HG02840 (cell line): Measurements from ENCODE around the gene PPP1R9A.
"Not testable (repeated sequence)": the region's sequence is repeated elsewhere in the genome, so short reads cannot be mapped to it uniquely, and the experiment has no call there.

ENCODE experiments used
- ATAC-seq: cut with Tn5 transposase; IDR thresholded peaks from one replicate; pipeline ENCODE4 v1.9.1; 2021; ENCODE audit warnings: mild to moderate bottlenecking, moderate library complexity, moderate number of reproducible peaks; ENCODE audit not compliant: unreplicated experiment, low FRiP score

PPP1R9A gene

DNA sequence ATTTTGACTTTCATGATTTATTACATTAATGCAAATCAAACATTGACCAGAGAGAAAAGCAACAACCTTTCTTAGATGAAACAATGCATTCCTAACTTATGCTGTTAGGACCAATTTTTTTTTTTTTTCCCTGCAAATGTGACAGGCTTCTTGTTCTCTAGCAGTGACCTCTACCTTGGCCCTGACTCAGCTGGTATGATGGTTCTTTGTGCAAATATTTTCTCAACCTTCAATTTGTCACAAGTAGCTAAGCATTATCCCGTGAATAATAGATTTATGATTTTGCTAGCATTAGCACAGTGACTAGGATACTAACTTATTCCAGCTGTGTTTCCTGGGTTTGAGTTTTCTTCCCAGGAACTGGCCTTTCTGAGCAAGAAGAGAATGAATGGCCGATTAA, 64.9 kb downstream of the PPP1R9A start:
- ATAC-seq, result no peak

DNA sequence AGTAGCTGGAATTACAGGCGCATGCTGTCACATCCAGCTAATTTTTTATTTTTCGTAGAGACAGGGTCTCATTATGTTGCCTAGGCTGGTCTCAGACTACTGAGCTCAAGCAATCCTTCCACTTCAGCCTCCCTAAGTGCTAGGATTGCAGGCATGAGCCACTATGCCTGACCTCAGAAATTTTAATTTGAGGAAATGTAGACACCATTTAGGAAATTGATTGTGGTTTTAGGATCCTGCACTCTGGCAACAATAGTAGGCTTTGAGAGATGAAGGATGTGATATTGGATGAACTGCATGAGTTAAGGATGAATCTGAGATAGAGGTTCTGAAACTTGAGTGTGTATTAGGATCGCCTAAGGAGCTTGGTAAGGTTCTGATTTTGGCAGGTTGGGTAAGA, 66.5 kb downstream of the PPP1R9A start:
- ATAC-seq, result no peak

DNA sequence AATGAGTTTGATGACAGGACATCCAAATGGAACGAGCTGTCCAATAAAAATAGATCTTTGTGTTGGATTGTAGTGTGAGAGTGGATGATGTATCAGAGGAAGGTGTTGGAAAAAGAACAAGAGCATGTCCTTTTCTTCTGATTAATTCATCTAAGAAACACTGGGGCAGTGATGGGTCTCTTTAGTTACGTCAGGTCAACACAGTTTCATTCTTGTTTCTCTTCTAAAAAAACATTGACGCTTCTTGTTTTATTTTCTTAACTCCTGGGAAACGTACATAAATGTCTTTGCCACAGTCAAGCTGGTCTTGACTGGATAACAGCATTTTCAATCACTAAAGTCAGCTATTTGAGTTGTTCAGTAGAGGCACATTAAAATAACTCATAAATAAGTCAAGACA, 67.0 kb downstream of the PPP1R9A start:
- ATAC-seq, result no peak

DNA sequence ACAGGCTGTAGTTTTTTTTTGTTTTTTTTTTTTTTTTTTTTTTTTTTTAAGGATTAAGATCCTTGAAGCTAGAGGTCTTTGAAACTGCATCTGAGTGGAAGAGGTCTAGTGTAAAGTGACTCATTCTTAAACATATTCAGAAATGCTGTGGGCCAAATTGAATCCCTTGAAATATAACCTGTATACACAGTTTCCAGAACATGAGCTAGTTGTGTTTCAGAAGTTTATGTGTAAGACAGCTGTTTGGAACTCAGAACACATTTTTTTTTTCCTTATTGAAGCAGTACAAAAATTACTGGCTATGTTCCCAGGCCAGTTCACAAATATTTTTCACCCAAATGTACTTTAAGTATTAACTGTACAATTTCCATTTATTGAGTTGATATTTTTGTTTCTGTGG, 67.9 kb downstream of the PPP1R9A start:
- no peak for ATAC-seq

DNA sequence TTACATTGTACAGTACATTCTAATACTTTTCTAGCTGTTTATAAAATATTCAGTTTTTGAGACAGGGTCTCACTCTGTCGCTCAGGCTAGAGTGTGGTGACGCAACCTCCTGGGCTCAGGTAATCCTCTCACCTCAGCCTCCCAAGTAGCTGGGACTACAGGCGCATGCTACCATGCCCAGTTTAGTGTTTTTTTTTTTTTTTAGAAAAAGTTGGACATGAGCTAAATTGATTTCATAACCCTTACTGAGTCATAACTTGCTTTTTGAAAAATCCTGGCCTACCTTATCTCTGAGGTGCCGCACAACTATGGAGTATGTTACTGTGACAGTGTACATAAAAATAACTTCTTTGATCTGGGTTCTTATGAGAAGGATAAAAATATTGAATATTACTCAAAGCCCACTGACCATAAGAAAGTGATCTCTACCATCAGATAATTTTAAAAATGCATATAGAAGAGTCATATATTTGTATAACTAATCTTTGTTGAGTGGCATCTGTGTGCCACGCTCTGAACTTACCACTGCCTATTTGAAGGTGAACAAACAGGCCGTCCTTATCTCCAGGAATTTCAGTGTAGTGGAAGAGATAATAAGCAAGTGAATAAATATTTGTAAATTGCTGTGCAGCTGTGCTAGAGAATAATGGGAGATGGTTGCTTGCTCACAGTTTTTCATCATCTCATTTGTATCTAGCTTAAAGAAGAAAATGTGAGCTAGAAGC, 73.2 kb downstream of the PPP1R9A start:
- ATAC-seq, result no peak

DNA sequence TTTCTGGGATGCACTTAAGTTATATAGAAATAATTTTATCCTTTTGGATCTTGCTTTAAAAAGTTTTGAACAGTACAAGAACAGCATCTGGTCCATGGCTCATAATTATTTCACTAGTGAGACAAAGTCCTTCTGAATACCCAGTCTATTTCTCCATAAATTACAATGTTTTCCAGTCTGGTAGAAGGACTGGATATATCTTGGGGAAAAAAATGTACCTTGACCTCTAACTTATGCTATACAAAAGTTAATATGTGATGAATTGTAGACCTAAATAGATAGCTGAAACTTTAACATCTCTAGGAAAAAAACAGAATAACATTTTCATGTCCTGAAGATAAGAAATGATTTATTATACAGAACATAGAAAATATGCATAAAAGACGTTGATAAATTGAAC, 88.5 kb downstream of the PPP1R9A start:
- no peak for ATAC-seq

DNA sequence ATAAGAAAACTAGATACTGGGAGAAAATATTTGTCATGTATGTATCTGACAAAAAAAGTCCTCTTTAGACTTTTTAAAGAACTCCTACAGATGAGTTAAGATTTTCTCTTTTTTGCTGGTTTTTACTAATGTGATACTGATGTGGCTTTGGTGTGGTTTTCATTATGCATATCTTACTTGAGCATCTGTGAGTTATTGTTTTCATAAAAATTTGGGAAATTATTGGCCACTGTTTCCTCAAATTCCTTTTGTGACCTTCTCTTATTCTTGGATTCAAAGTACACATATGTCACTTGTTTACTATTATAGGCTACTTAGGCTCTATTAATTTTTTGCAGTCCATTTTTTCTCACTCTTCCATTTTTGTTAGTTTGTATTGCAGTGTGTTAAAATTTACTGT, 89.0 kb downstream of the PPP1R9A start:
- no peak for ATAC-seq

DNA sequence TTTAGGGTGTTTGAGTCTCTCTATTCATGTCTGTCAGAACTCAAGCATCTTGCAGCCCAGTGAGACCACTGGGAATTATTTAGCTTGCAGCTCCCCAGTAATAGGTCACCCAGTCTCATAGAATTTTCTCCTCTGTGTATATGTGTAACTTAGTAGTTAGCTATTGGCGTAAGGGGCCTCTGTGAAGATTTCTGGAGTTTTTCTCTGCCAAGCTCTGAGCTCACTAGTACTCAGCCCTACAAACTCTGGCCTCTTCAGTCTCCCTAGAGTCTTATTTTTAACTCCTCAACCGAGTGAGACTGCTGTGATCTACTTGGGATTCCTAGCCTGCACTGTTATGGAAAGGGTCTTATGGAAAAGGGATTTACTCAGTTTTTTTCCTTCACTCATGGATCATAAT, 90.2 kb downstream of the PPP1R9A start:
- ATAC-seq, result no peak

DNA sequence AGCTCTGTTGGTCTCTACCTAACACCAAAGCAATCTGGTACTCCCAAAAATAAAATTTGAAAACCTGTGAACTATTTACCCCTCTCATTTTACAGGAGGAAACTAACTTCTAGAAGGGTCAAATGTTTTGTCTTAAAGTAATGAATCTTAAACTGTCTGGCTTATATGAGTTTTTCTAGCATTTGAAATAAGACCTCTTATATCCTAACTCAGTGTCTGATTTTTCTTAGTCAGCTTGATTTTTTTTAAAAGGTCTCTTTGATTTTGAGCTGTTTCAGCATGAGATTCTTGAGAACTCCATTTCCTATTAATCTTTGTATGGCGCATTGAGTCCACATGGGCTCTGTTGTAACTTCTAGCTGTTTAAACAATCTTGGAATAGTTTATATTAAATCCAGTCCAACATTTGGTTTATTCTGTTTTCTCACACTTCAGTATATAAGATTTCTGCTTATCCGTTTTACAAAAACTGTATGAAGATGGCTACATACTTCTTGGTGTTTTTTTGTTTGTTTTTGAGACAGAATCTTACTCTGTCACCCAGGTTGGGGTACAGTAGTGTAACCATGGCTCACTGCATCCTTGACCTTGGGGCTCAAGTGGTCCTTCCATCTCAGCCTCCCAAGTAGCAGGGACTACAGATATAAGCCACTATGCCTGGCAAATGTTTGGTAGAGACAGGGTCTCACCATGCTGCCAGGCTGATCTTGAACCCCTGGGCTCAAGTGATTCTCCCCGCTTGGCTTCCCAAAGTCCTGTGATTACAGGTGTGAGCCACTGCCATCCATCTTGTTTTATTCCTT, 91.1 kb downstream of the PPP1R9A start:
- no peak for ATAC-seq

DNA sequence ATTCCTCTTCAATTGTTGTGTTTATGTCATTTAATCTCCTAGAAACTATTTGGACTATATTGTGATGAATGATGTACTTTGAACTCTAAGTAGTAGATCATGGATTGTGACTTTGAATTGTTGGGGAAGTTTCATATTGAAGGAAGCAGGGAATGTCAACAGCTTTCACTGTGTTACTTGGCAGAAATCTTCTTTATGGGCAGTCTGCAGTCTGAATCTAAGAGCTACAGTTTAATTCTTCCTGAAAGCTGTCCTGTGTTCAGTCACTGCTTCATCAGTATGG, 91.6 kb downstream of the PPP1R9A start:
- ATAC-seq, result no peak

DNA sequence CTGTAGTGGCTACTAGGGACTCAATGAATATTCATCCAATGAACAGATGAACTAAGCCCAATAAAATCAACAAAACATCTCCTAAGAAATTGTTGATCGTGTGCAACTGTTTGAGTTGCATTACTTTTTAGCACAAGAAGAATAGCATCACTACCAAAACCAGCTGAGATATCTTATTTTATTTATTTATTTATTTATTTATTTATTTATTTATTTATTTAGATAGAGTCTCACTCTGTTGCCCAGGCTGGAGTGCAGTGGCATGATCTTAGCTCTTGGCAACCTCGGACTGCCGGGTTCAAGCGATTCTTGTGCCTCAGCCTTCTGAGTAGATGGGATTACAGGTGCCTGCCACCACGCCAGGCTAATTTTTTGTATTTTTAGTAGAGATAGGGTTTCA, 92.2 kb downstream of the PPP1R9A start:
- ATAC-seq, result not testable (repeated sequence)

DNA sequence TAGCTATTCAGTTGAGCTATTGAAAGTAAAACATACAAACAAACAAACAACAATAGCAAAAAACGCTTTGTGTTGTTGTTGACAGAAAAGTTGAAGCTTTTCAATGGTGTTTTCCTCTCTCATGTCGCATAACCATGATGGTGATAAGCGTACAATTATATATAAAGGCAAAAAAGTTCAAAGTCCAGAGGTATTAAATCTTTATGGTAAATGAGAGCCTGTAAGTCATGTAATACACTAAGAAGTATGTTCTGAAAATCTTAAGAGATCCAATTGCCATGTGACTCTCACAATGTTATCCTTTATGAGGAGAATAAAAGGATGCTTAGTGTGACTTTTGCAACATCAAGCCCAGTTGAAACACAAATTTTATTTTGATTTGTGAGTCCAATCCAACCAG, 93.9 kb downstream of the PPP1R9A start:
- no peak for ATAC-seq

DNA sequence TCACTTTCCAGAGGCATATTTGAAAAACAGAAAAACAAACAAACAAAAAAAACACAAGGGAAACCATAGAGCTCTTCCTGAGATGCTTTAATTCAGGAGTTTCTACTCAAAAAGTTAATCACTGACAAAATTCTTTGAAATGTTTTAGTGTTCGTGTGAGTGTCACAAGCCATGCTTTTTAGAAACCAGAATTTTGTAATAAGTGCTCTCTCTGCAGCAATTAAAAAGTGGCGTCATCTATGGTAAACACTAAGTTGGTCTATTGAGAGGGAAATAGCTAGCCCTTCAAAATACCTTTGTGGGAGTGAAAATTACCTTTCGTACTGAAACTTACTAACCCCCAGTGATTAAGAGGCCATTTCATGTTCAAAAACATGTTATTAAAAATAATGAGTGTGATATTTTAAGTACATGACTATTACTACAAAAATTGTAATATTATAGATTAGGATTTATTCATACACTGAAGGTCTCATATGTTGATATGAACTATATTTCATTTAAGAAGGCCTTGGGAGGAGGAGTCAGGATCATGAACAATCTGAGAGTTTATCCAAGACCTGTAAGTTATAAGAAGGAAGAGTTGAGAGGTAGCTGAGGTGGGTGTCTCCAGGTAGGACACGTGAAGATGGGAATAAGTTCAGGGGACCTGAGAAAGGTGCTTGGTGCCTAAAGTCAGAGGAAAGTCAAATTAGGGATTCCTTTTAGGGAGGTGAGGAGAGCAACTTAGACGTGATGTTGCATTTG, 94.6 kb downstream of the PPP1R9A start:
- ATAC-seq, result no peak

DNA sequence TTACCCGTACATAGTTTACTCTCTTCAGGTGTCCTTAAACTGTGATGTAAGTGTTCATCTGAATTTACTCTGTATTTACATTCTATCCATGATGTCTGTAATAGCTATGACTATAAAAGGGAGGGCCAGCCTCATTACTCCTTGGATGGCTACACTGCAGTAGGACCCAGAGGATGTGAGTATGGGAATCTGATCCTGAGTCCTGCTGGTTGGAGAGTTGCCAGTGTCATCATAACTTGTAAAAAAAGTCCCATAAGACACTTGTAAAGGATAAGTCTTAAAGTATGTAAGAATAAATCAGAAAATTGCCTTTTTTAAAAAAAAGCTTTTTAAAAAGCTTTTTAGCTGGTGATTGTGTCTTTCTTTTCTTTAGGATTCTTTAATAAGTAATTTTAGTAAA, 95.4 kb downstream of the PPP1R9A start:
- ATAC-seq, result no peak

DNA sequence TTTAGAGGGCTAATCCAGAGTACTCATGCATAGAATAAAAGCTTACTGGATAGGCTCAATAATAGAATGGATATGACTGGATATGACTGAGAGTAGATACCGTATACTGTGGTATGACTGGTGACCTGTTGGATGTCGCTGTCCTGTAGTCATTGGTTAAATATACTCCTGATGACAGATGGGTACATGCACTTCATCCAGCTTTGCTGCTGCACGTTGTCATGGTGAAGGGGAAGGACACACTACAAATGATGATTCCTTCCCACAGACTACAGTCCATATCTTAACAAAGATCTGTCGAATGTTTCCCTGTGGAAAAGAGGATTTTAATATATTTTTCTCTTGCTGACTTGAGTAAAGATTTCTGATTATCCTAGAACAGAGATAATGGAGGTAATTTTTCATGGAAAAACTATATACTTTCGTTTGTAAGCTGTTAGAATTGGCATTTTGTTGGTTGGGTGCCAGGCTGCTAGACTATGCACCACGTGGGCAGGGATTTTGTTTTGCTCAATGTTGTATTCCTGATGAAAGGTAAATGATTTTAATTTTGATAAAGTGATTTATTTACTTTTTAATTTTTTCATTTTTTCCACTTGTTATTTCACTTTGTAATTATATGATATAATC, 97.3 kb downstream of the PPP1R9A start:
- no peak for ATAC-seq

DNA sequence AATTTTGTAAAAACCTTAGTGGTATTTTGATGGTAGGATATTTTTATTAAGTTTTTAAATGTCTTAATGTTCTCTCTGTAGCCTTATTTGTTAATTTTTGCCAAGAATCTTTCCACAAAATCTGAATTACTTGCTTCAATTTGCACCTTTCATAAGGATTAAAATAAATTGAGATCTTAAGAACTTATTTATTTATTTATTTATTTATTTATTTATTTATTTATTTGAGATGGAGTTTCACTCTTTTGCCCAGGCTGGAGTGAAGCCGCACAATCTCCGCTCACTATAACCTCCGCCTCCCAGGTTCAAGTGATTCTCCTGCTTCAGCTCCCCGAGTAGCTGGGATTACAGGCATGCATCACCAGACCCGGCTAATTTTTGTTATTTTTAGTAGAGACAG, 98.6 kb downstream of the PPP1R9A start:
- no peak for ATAC-seq

DNA sequence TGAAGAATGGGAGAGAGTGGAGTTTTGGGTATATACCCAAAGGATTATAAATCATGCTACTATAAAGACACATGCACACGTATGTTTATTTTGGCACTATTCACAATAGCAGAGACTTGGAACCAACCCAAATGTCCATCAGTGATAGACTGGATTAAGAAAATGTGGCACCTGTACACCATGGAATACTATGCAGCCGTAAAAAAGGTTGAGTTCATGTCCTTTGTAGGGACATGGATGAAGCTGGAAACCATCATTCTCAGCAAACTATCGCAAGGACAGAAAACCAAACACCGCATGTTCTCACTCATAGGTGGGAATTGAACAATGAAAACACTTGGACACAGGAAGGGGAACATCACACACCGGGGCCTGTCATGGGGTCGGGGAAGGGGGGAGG, 101.4 kb downstream of the PPP1R9A start:
- ATAC-seq, result not testable (repeated sequence)

DNA sequence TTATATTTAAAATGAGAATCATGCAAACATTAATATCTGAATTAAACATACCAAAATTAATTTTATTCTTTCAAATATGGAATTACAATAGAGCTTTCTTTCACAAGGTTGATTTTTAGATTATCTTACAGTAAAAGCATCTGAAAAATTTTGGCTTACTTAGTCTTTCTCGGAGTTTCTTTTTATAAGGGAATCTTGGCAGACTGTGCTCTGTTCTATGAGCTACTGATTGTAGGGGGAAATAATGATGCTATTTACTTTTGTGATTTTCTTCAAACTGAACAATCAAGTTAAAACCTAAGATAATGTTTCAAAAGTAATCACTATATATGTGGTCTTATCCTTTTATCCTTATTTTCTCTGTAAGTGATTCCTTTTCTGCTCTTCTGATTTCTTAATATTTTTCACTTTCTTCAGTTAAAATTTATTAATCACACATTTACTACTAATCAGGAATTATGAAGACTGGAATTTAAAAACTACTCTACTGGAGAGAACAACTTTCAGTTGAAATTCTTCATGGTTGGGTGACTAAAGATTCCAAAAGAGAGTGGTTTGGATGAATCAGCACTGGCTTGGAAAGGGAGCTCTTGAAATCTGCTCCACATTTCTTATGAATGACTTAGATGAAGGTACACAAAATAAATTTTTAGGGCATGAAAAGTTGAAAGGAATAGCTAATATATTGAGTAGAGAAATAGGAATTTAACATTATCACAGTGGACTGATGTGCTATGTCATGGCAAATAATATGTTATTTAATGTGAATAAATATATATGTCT, 103.9 kb downstream of the PPP1R9A start:
- no peak for ATAC-seq

DNA sequence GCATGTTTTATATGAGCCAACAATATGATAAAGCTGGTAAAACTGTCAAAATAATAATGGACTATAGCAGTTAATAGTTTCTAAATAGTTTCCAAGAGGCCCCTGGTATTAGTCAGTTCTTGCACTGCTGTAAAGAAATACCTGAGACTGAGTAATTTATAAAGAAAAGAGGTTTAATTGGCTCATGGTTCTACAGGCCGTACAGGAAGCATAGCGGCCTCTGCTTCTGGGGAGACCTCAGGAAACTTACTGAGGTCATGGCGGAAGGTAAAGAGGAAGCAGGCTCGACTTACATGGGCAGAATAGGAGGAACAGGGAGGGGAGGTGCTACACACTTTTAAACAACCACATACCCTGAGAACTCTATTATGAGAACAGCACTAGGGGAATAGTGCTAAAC, 104.6 kb downstream of the PPP1R9A start:
- no peak for ATAC-seq

DNA sequence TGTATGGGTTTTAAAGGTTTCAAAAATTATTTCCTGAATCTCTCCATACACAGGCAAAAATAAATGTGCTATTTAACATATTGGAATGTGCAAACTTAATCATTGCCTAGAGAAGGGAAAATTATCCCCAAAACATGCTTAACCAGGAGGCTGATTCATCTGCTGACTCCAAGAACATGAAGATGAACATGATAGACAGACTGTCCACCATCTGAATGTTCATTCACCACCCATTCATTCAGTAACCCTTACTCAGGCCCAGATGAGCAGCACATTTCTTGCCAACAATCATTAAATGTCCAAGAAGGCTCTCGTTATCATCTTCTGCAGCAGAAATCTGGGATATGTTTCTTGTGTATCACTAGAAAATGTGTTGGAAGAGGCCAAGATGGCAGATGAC, 110.6 kb downstream of the PPP1R9A start:
- no peak for ATAC-seq
